Spleen (tissue), 11 donors: ENCODE data around the gene AHCYL2. TPM values are rescaled to one million over a fixed set of nuclear protein-coding genes. Genes with fewer than 3 reads are reported as not detected.

Experiments
- DNase-seq: peaks from one replicate; pipeline ENCODE4 v3.0.0-alpha.2; 2020
- H3K27ac ChIP-seq, 8 donors: fragments of 200-600 bp; sonication (generic) in 7 of 8; 1 replicate in 4 of 8; 2 replicates in 4 of 8; pipeline versions ENCODE4 v1.5.0 to v1.8.0; 2016 to 2021; ENCODE audit warnings: inconsistent platforms in 4 of 8, mild to moderate bottlenecking in 4 of 8, moderate library complexity in 1 of 8
- H3K27me3 ChIP-seq, 7 donors: fragments of 200-600 bp; sonication (generic) in 6 of 7; replicated peaks in 1 of 7; 1 replicate in 4 of 7; 2 replicates in 3 of 7; pipeline versions ENCODE4 v1.5.0 to v1.8.0; 2016 to 2021; ENCODE audit warnings: inconsistent platforms in 3 of 7, mild to moderate bottlenecking in 1 of 7
- H3K36me3 ChIP-seq, 6 donors: fragments of 200-600 bp; sonication (generic) in 5 of 6; 1 replicate in 4 of 6; 2 replicates in 2 of 6; pipeline versions ENCODE4 v1.5.0 to v1.8.0; 2016 to 2021; ENCODE audit warnings: inconsistent platforms in 2 of 6
- H3K4me1 ChIP-seq, 6 donors: fragments of 200-600 bp; sonication (generic) in 5 of 6; 1 replicate in 3 of 6; 2 replicates in 3 of 6; pipeline versions ENCODE4 v1.5.0 to v1.8.0; 2016 to 2021; ENCODE audit warnings: inconsistent platforms in 3 of 6
- H3K4me3 ChIP-seq, 8 donors: fragments of 200-600 bp; sonication (generic) in 7 of 8; 1 replicate in 4 of 8; 2 replicates in 4 of 8; pipeline versions ENCODE4 v1.5.0 to v1.8.0; 2016 to 2021; ENCODE audit warnings: inconsistent platforms in 4 of 8, mild to moderate bottlenecking in 4 of 8, moderate library complexity in 2 of 8
- H3K9me3 ChIP-seq, 8 donors: fragments of 200-600 bp; sonication (generic) in 7 of 8; 1 replicate in 4 of 8; 2 replicates in 4 of 8; pipeline versions ENCODE4 v1.5.0 to v1.8.0; 2016 to 2021; ENCODE audit warnings: inconsistent platforms in 4 of 8
- POLR2A ChIP-seq, 3 donors: fragments of 450-650 bp; IDR thresholded peaks; one replicate each; pipeline ENCODE4 v1.5.1; 2017; ENCODE audit warnings: antibody characterized with exemption in 3 of 3, mild to moderate bottlenecking in 1 of 3
- POLR2AphosphoS5 ChIP-seq, 3 donors: sonication (generic); formaldehyde crosslinking; IDR thresholded peaks; one replicate each; pipeline ENCODE4 v1.5.1; 2017; ENCODE audit warnings: antibody characterized with exemption in 3 of 3
- WGBS, 5 donors: extraction: QIAGEN DNeasy Blood & Tissue Kit in 3 of 5; methylation state at CpG; one replicate each; pipeline versions ENCODE4 v1.1.5 to v1.1.7; 2013 to 2018; 5-methylcytosine and 5-hydroxymethylcytosine counted together
- intact Hi-C: fragments of 100-400 bp; cut with DNase I; formaldehyde crosslinking; loops from one replicate; pipeline ENCODE4 v1.15.0; 2023; ENCODE audit warnings: low total_unique reads
- polyA plus RNA-seq, 3 donors: library from polyadenylated mRNA; stranded (reverse); fragments of 200-250 nt; gene quantifications; one replicate each; pipeline ENCODE4 v1.2.1, GENCODE V29; 2013
- total RNA-seq, 7 donors: library from RNA; depleted of rRNA in 3 of 7; stranded (reverse); fragments of >200 nt in 3 of 7; fragmentation: NEBNext Ultra II Directional in 4 of 7; extraction: Animal tissue kit (Norgen Biotek cat#: 25700) in 4 of 7; gene quantifications; one replicate each; pipeline versions ENCODE4 v1.1.0 to v1.2.1, GENCODE V29; 2016 to 2021
- TF ChIP-seq, protein P1 (sequence below), 11 experiments: fragments of 200-600 bp in 7 of 11; fragments of 450-650 bp in 4 of 11; sonication (generic) in 4 of 11; IDR thresholded peaks in 8 of 11; conservative IDR thresholded peaks in 3 of 11; 1 replicate in 7 of 11; 2 replicates in 4 of 11; pipeline versions ENCODE4 v1.4.0 to v1.8.0; 2016 to 2021; ENCODE audit warnings: antibody characterized with exemption in 11 of 11, inconsistent platforms in 4 of 11, mild to moderate bottlenecking in 1 of 11
- donor health status: healthy with polysubstance abuse.
- donor health status: DM: no; HTN: no; CAD: no; lungs with moderate emphysema.
- donor health status: DM: no; HTN: no; CAD: no.
- donor health status: Bipolar disorder and iron deficiency.
- donor health status: healthy.
- donor health status: DM: no; HTN: no; CAD: no.
- donor health status: DM: yes; HTN: yes; CAD: no.

Gene AHCYL2
- total and polyA plus RNA-seq, 10 donors, result 3.1 to 20.1 (median 17.8) TPM

GRCh38 chr7:129391546-129392171, 166.8 kb downstream of the AHCYL2 start:
- no peak overlapping the region for H3K4me3 ChIP-seq
- TF ChIP-seq, protein P1, sequence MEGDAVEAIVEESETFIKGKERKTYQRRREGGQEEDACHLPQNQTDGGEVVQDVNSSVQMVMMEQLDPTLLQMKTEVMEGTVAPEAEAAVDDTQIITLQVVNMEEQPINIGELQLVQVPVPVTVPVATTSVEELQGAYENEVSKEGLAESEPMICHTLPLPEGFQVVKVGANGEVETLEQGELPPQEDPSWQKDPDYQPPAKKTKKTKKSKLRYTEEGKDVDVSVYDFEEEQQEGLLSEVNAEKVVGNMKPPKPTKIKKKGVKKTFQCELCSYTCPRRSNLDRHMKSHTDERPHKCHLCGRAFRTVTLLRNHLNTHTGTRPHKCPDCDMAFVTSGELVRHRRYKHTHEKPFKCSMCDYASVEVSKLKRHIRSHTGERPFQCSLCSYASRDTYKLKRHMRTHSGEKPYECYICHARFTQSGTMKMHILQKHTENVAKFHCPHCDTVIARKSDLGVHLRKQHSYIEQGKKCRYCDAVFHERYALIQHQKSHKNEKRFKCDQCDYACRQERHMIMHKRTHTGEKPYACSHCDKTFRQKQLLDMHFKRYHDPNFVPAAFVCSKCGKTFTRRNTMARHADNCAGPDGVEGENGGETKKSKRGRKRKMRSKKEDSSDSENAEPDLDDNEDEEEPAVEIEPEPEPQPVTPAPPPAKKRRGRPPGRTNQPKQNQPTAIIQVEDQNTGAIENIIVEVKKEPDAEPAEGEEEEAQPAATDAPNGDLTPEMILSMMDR (IDR thresholded peaks at IDR 0.05 in 8 of 11, conservative IDR thresholded peaks at IDR 0.05 in 3 of 11), result no peak
- TF ChIP-seq POLR2A (IDR thresholded peaks at IDR 0.05), result no peak
- TF ChIP-seq POLR2AphosphoS5 (IDR thresholded peaks at IDR 0.05), result no peak
- no peaks in the 10 kb centered on the region for H3K27me3 ChIP-seq
- WGBS, 5 donors, result 94 to 96% (median 96%) methylated on average over 2 of the region's 2 CpGs
- intact Hi-C loops, result no loop called here
- peaks cover 0 to 38% (median 8%) of the 10 kb centered on the region in 6 donors for H3K36me3 ChIP-seq
- H3K9me3 ChIP-seq, result no peaks in the 10 kb centered on the region
- no peaks in the 10 kb centered on the region for H3K4me1 ChIP-seq
- no peak overlapping the region for H3K27ac ChIP-seq
- no peak for DNase-seq

GRCh38 chr7:129393255-129393654, 168.4 kb downstream of the AHCYL2 start:
- Histone ChIP-seq H3K27me3 (no peaks in the 10 kb centered on the region), H3K9me3 (no peaks in the 10 kb centered on the region), H3K27ac (no peak overlapping the region), H3K4me1 (no peaks in the 10 kb centered on the region), H3K36me3 (peaks cover 0 to 46% (median 13%) of the 10 kb centered on the region in 6 donors), H3K4me3 (no peak overlapping the region)
- DNase-seq, result no peak
- 95 to 100% (median 96%) methylated on average over 2 of the region's 2 CpGs for WGBS, 5 donors
- intact Hi-C loops, result no loop called here
- TF ChIP-seq, protein P1 (IDR thresholded peaks at IDR 0.05 in 8 of 11, conservative IDR thresholded peaks at IDR 0.05 in 3 of 11), result no peak
- no peak for TF ChIP-seq POLR2AphosphoS5 (IDR thresholded peaks at IDR 0.05)
- TF ChIP-seq POLR2A (IDR thresholded peaks at IDR 0.05), result no peak

DNA sequence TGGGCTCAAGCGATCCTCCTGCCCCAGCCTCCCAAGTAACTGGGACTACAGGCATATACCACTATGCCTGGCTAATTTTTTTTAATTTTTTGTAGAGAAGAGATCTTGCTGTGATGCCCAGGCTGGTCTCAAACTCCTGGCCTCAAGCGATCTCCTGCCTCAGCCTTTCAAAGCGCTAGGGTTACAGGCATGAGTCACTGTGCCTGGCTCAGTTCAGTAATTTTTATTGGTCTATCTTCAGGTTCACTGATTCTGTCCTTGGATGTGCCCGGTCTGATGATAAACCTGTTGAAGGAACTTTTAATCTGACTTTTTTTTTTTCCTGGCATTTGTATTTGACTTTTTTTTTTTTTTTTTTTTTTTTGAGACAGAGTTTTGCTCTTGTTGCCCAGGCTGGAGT, 169.3 kb downstream of the AHCYL2 start:
- Histone ChIP-seq H3K4me3 (no peak overlapping the region), H3K9me3 (no peaks in the 10 kb centered on the region), H3K27me3 (no peaks in the 10 kb centered on the region), H3K27ac (no peak overlapping the region), H3K4me1 (no peaks in the 10 kb centered on the region), H3K36me3 (peaks cover 0 to 49% (median 13%) of the 10 kb centered on the region in 6 donors)
- intact Hi-C loops, result no loop called here
- WGBS, 5 donors, result 91 to 100% (median 95%) methylated on average over 4 of the region's 4 CpGs
- no peak for DNase-seq
- TF ChIP-seq POLR2A (IDR thresholded peaks at IDR 0.05), result no peak
- no peak for TF ChIP-seq POLR2AphosphoS5 (IDR thresholded peaks at IDR 0.05)
- TF ChIP-seq, protein P1 (IDR thresholded peaks at IDR 0.05 in 8 of 11, conservative IDR thresholded peaks at IDR 0.05 in 3 of 11), result no peak

DNA sequence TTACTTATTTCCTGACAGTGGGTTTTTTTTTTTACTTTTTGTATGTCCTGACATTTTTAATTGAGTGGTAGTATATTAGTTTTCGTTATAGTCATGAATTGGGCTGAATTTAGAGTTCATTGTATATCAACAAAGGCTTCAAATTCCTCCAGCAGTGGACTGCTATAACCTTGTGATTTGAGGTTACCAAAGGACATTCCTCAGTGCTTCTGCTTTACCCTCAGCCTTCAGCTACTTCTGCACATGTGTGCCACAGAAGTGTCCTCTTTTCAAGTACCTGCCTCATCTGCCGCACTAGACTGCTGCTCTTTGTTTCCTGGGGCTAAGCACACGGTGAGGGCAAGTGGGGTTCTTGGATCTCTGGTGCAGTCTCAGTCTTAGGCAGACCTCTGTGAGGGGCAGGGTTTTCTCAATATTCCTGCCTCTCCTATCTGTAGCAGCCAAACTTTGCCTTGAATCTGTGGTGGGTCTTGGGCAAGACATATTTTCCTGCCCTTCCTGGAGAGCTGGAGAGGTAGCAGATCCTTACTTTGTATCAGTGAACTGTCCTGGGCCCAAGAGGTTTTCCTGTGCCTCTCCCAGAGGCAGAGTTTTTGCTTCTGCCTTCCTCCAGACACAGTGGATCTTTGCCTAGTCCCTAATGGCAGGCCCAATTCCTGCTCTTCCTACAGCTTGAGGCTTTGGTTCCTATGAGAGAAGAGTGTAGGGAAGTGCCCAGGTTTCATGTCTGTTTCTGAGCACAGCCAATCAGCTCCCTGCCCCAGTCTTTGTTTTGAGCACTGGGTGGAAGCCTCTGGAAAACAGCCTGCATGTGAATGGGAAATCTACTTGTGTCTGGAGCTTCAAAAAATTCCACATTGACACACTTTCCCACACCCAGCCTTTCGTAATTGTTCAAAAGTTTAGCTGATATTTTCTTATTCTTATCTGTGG, 170.4 kb downstream of the AHCYL2 start:
- TF ChIP-seq POLR2AphosphoS5 (IDR thresholded peaks at IDR 0.05) (no peak), POLR2A (IDR thresholded peaks at IDR 0.05) (no peak)
- TF ChIP-seq, protein P1 (IDR thresholded peaks at IDR 0.05 in 8 of 11, conservative IDR thresholded peaks at IDR 0.05 in 3 of 11), result no peak
- intact Hi-C loops, result no loop called here
- no peak overlapping the region for H3K27ac ChIP-seq

More for the DNA sequence above, 170.4 kb downstream of the AHCYL2 start:
- H3K27me3 ChIP-seq, result no peaks in the 10 kb centered on the region
- peaks cover 0 to 43% (median 8%) of the 10 kb centered on the region in 6 donors for H3K36me3 ChIP-seq
- H3K4me3 ChIP-seq, result no peak overlapping the region
- no peaks in the 10 kb centered on the region for H3K9me3 ChIP-seq
- 85 to 95% (median 90%) methylated on average over 4 of the region's 4 CpGs for WGBS, 5 donors
- H3K4me1 ChIP-seq, result no peaks in the 10 kb centered on the region
- DNase-seq, result no peak
